LNCAP (cell line): Measurements from ENCODE around the gene MRPS22.
A peak's percentile ranks its signal among the peaks of the same experiment; 100 is the strongest.

Experiments used
- TF ChIP-seq, protein P1 (sequence below): fragments of 450-650 bp; IDR thresholded peaks from 2 replicates; pipeline ENCODE4 v1.5.1; 2017; ENCODE audit warnings: mild to moderate bottlenecking

Gene MRPS22

DNA sequence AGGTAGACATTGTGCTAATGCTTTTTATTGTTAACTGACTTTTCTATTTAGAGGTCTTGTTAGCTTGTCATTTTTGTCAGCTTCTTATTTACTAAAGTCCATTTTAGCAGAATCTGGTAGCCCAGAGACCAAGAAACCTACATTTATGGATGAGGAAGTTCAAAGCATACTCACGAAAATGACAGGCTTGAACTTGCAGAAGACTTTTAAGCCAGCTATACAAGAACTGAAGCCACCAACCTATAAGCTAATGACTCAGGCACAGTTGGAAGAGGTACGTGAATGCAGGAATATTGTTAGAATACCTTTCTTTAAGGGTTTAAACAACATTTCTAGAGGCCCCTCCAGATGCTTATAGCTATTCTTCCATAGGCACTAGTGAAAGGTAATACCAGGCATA, 3.0 kb downstream of the MRPS22 start:
- TF ChIP-seq, protein P1, sequence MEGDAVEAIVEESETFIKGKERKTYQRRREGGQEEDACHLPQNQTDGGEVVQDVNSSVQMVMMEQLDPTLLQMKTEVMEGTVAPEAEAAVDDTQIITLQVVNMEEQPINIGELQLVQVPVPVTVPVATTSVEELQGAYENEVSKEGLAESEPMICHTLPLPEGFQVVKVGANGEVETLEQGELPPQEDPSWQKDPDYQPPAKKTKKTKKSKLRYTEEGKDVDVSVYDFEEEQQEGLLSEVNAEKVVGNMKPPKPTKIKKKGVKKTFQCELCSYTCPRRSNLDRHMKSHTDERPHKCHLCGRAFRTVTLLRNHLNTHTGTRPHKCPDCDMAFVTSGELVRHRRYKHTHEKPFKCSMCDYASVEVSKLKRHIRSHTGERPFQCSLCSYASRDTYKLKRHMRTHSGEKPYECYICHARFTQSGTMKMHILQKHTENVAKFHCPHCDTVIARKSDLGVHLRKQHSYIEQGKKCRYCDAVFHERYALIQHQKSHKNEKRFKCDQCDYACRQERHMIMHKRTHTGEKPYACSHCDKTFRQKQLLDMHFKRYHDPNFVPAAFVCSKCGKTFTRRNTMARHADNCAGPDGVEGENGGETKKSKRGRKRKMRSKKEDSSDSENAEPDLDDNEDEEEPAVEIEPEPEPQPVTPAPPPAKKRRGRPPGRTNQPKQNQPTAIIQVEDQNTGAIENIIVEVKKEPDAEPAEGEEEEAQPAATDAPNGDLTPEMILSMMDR, result no peak

DNA sequence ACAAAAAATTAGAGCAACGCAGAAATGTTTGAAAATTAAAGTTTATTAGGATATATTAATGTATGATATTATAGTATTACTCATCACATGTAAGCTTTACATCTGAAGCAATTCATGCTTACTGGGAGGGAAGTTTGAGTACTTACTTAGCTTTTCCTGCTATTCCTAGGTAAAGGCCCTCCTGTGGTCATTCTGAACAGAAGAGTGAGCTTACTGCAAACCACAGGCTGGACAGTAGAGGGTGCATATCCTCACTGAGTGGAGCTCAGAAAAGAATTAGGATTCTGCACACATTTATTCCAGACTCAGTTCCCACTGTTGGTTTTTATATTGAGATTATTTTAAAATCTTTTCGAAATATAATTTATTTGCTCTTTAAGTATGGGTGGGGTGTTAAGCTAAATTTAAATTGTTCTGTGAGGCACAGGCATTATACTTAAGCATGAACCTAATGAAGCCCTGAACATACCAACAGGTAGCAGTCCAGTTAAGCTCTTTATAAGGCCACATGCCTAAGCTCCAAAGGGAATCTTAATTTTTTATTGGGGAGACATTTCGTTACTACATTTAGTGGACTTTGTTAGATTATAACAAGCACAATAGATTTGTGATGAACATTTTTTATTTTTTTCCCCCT, 10.2 kb downstream of the MRPS22 start:
- TF ChIP-seq, protein P1, result peak; percentile 89

DNA sequence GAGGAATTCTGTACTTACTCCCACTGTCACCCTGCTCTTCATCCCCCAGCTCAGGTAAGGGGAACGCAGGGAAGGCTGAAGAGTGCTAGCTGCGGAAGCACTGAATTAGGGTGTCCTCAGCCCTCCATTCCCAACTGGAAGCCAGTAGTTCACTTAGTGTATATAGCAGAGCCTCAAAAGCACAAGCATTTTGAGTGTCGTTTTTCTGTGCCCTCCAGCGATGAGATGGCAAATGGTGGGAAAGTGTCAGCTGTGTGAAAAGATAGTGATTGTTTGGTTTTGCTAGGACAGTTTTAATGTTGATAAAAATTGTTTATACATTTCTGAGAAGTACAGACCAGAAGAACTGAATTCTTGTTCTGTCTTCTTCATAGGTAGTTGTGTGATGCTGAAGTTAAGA, 10.8 kb downstream of the MRPS22 start:
- TF ChIP-seq, protein P1, result no peak

DNA sequence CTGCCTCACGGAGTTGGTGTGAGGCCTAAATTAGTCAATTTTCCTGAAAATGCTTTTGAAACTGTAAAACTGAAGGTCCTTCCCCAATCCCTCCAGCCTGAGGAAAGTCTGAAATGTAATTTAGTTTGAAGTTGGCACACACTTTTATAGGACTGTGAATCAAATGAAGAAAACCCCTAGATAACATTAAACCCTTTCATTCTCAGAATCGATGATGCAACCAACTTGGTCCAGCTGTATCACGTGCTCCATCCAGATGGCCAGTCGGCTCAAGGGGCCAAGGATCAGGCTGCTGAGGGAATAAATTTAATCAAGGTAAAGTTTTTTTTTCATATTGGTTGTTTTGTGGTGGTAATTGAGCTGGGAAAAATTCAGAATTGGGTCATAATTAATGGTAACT, 11.7 kb downstream of the MRPS22 start:
- TF ChIP-seq, protein P1, result no peak

DNA sequence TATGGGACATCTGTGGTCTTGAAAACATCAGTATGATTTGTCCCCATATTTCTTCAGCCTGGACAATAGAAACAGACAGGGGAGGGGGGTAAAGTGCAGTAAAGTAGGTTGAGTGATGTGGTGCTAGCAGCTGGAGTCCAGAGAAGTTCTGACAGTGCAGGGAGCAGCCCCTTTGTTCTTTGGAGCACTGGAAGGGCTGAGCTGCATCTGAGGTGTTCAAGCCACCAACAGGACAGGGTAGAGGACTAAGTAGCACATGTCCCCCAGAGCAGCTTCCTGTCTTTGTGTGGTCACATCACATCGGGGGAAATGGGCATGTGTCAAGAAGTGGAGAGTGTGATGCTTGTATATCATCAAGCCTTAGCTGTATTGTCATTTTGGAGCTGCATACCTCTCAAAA, 12.1 kb downstream of the MRPS22 start:
- TF ChIP-seq, protein P1, result no peak

DNA sequence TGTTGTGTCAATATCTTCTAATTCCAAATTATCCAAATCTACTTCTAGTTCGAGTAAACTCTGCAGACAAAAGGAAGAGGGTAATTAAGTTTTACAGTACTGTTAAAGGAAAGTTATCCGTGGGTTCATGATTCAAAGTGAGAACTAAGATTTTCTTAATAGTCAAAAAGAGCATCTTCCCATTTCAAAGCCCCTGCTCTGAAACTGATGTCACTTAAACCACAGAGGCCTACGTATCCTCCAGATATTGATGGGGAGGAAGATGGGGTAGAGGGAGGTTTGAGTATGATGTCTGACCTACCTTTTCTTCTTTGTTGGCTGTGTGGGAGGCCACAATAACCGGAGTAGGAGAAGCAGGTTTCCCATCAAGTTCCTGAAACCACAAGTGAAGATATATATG, 14.1 kb downstream of the MRPS22 start:
- TF ChIP-seq, protein P1, result no peak

DNA sequence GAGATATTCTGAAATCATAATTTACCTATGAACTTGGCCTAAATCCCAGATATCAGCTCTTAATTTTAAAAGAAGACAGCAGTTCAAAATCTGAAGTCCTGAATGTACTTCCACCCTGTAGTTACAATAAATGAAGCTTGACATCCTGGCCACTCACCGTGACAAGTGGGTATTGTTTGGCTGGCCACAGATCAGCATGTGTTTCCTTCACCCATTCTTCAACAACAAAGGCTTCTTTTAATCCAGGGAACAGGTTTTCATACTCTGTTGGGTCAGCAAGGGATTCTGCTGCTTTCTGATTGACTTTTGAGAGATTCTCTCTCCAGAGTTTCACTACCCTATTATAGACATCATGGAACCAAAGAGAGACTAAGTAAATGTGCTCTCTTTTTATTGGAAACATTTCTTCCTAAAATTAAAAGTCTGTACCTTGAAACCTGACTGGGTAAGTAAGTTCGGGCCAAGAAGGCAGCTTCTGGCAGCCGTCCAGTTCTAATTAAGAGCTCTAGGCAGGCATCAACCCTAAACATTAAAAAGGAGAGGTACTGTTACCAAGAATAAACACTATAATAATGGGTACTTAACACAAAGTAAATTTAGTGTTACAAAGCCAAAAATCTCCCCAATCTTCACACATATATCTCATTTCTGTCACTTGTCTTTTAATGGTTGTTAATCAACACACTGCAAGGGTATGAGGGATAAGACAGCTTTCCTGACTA, 15.2 kb downstream of the MRPS22 start:
- TF ChIP-seq, protein P1, result no peak
